ENCODE results near the gene NUDT11. TPM values are rescaled to one million over a fixed set of nuclear protein-coding genes. Genes with fewer than 3 reads are reported as not detected.

The NUDT11 gene
- total RNA-seq, 1 donor from 2014 or later: 12.8 TPM

GRCh38 chrX:51440365-51440764, 56.0 kb downstream of the NUDT11 start:
- DNase-seq (ENCODE audit: extremely low spot score, unreplicated experiment): no peak
- Mint-ChIP-seq H3K9me3 (ENCODE audit: unreplicated experiment) (peaks cover 3% of the 10 kb centered on the region), H3K36me3 (ENCODE audit: unreplicated experiment) (no peaks in the 10 kb centered on the region), H3K4me3 (ENCODE audit: unreplicated experiment) (no peak overlapping the region), H3K27ac (ENCODE audit: unreplicated experiment) (no peak overlapping the region), H3K4me1 (ENCODE audit: unreplicated experiment) (no peaks in the 10 kb centered on the region), H3K27me3 (ENCODE audit: unreplicated experiment) (no peaks in the 10 kb centered on the region)
- no peak for TF ChIP-seq CTCF (IDR thresholded peaks at IDR 0.05)

Other genes starting within 250 kb of the NUDT11 start
- 0.39 and 0.59 TPM in 2 replicates for gene NUDT10, start 163.8 kb downstream of the NUDT11 start, total RNA-seq
- gene CENPVL3, start 122.3 kb upstream of the NUDT11 start, total RNA-seq: 0.18 TPM in 1 of 2 replicates, not detected in the other
- gene CENPVL2, start 186.2 kb upstream of the NUDT11 start, total RNA-seq: not detected in 2 replicates
- not detected in 2 replicates for gene CENPVL1, start 213.9 kb upstream of the NUDT11 start, total RNA-seq
- gene GSPT2, start 246.8 kb upstream of the NUDT11 start, total RNA-seq: 14.5 and 15.3 TPM in 2 replicates